GM12878 (cell line): ENCODE measurements around the gene VAC14. TPM values are rescaled to one million over a fixed set of nuclear protein-coding genes. Genes with fewer than 3 reads are reported as not detected.

Experiments used
- ATAC-seq: fragments of 200-7000 bp; cut with Tn5 transposase; 3 replicates; pipeline ENCODE4 v1.9.1; 2020; ENCODE audit warnings: mild to moderate bottlenecking, moderate library complexity
- BruUV-seq: library from RNA; stranded (reverse); fragments of 400-500 nt; replicated peaks from 2 replicates; lab custom pipeline; 2021; lab: Mats Ljungman, UMichigan
- CTCF ChIA-PET: fragments of 300-600 bp; sonication (Branson Sonifier 250); formaldehyde crosslinking; extraction: SDS; loops from one replicate; lab custom pipeline; 2021; ENCODE audit warnings: inconsistent platforms; lab: Yijun Ruan, JAX
- POLR2A ChIA-PET: fragments of 350-600 bp; formaldehyde crosslinking; extraction: SDS; loops from one replicate; lab custom pipeline; 2021; ENCODE audit warnings: inconsistent platforms; lab: Charles Lee
- RAD21 ChIA-PET: fragments of 300-600 bp; sonication (Branson Sonifier 250); formaldehyde crosslinking; loops from one replicate; lab custom pipeline; 2023; ENCODE audit warnings: antibody characterized with exemption; ENCODE audit not compliant: unreplicated experiment; lab: Charles Lee
- SMC1A ChIA-PET: fragments of 300-600 bp; sonication (Branson Sonifier 250); formaldehyde crosslinking; loops from one replicate; lab custom pipeline; 2023; ENCODE audit not compliant: unreplicated experiment, uncharacterized antibody; lab: Charles Lee
- DNase-seq: peaks from one replicate; pipeline ENCODE4 v3.0.0-alpha.2; 2011; ENCODE audit warnings: low read depth, low spot score
- FAIRE-seq: peaks from 3 replicates; lab custom pipeline; 2011; peaks lifted over from hg19 to GRCh38; lab: Jason Lieb, UNC
- H2AFZ ChIP-seq: 2 replicates; pipeline ENCODE4 v1.6.0; 2011; ENCODE audit warnings: low read depth, low read length, control low read depth; ENCODE audit not compliant: control insufficient read depth
- H3K27ac ChIP-seq: 2 replicates; pipeline ENCODE4 v1.5.1; 2011; ENCODE audit warnings: control low read depth; ENCODE audit not compliant: control insufficient read depth, insufficient read depth
- H3K27me3 ChIP-seq, 2 experiments: replicated peaks in 1 of 2; 2 replicates each; pipeline versions ENCODE4 v1.6.0 to v1.6.1; 2011; ENCODE audit warnings: low read length in 1 of 2; ENCODE audit not compliant: control insufficient read depth in 2 of 2, insufficient read depth in 2 of 2
- H3K36me3 ChIP-seq, 2 experiments: 2 replicates each; pipeline ENCODE4 v1.5.1; 2011; ENCODE audit warnings: low read length in 1 of 2; ENCODE audit not compliant: control insufficient read depth in 2 of 2, insufficient read depth in 2 of 2
- H3K4me1 ChIP-seq: 2 replicates; pipeline ENCODE4 v1.6.1; 2011; ENCODE audit warnings: mild to moderate bottlenecking, low read length, moderate library complexity, mixed read lengths; ENCODE audit not compliant: control insufficient read depth, insufficient read depth
- H3K4me2 ChIP-seq: 2 replicates; pipeline ENCODE4 v1.6.0; 2011; ENCODE audit warnings: control low read depth; ENCODE audit not compliant: control insufficient read depth, insufficient read depth
- H3K4me3 ChIP-seq: fragments of 200-600 bp; sonication (generic); 2 replicates; pipeline ENCODE4 v1.5.1; 2016
- H3K79me2 ChIP-seq: 2 replicates; pipeline ENCODE4 v1.6.0; 2011; ENCODE audit warnings: low read length; ENCODE audit not compliant: control insufficient read depth, insufficient read depth
- H3K9ac ChIP-seq: 2 replicates; pipeline ENCODE4 v1.8.0; 2011; ENCODE audit warnings: low read length, control low read depth, mixed read lengths; ENCODE audit not compliant: control insufficient read depth, insufficient read depth
- H3K9me3 ChIP-seq: replicated peaks from 3 replicates; pipeline ENCODE4 v1.5.1; 2011; ENCODE audit warnings: mild to moderate bottlenecking, low read length; ENCODE audit not compliant: control insufficient read depth, insufficient read depth
- H4K20me1 ChIP-seq: 2 replicates; pipeline ENCODE4 v1.6.0; 2011; ENCODE audit not compliant: control insufficient read depth, insufficient read depth
- ASH2L ChIP-seq: fragments of 300-600, 200-600 bp; sonication (generic); IDR thresholded peaks from 2 replicates; pipeline ENCODE4 v1.6.1; 2017; ENCODE audit warnings: low read depth, mild to moderate bottlenecking, borderline replicate concordance
- BCLAF1 ChIP-seq: fragments of 450-650 bp; IDR thresholded peaks from 2 replicates; pipeline ENCODE4 v1.6.1; 2017; ENCODE audit warnings: antibody characterized with exemption, mild to moderate bottlenecking, moderate library complexity
- E2F8 ChIP-seq: fragments of 450-650 bp; IDR thresholded peaks from 2 replicates; pipeline ENCODE4 v1.6.1; 2018; ENCODE audit warnings: mild to moderate bottlenecking, low read depth, moderate library complexity; ENCODE audit not compliant: partially characterized antibody
- ESRRA ChIP-seq: IDR thresholded peaks from 2 replicates; pipeline ENCODE4 v1.6.1; 2012; ENCODE audit warnings: mild to moderate bottlenecking, low read length, improper control_type of control experiment
- LARP7 ChIP-seq: fragments of 450-650 bp; IDR thresholded peaks from 2 replicates; pipeline ENCODE4 v1.6.1; 2017; ENCODE audit warnings: mild to moderate bottlenecking
- NFIC ChIP-seq: IDR thresholded peaks from 2 replicates; pipeline ENCODE4 v1.6.1; 2012; ENCODE audit warnings: low read depth, mild to moderate bottlenecking, inconsistent platforms, low read length, moderate library complexity
- PAX8 ChIP-seq: fragments of 450-650 bp; IDR thresholded peaks from 2 replicates; pipeline ENCODE4 v1.6.1; 2017; ENCODE audit warnings: mild to moderate bottlenecking, moderate library complexity
- PML ChIP-seq: IDR thresholded peaks from 2 replicates; pipeline ENCODE4 v1.6.1; 2012; ENCODE audit warnings: low read length, inconsistent platforms
- RAD51 ChIP-seq: fragments of 450-650 bp; IDR thresholded peaks from 2 replicates; pipeline ENCODE4 v1.6.1; 2016; ENCODE audit warnings: moderate library complexity, mild to moderate bottlenecking, inconsistent platforms
- SMAD1 ChIP-seq: fragments of 450-650 bp; IDR thresholded peaks from 2 replicates; pipeline ENCODE4 v1.6.1; 2018; ENCODE audit warnings: mild to moderate bottlenecking, low read depth; ENCODE audit not compliant: partially characterized antibody
- SPI1 ChIP-seq: IDR thresholded peaks from 2 replicates; pipeline ENCODE4 v1.6.1; 2011; ENCODE audit warnings: low read depth, mild to moderate bottlenecking, low read length, moderate library complexity, borderline replicate concordance; ENCODE audit not compliant: insufficient read depth
- SUPT20H ChIP-seq: IDR thresholded peaks from 2 replicates; pipeline ENCODE4 v1.6.1; 2011; ENCODE audit warnings: low read depth, mild to moderate bottlenecking, low read length, moderate library complexity, borderline replicate concordance; ENCODE audit not compliant: control insufficient read depth
- WGBS: methylation state at CpG from one replicate; pipeline ENCODE4 v1.1.6; 2016; ENCODE audit warnings: low lambda C conversion rate; ENCODE audit not compliant: insufficient replicate concordance, insufficient coverage; ENCODE audit errors: missing lambda C conversion rate; 5-methylcytosine and 5-hydroxymethylcytosine counted together
- in situ Hi-C: fragments of 300-500 bp; cut with MboI; formaldehyde crosslinking; loops from 9 replicates; pipeline ENCODE4 v1.14.3; 2018; ENCODE audit warnings: mixed read lengths
- intact Hi-C: fragments of 100-400 bp; cut with micrococcal nuclease; formaldehyde crosslinking; loops from one replicate; pipeline ENCODE4 v1.14.2; 2022; ENCODE audit not compliant: unreplicated experiment
- polyA plus RNA-seq, 11 experiments: library from polyadenylated mRNA; depleted of rRNA in 4 of 11; unstranded in 6 of 11; stranded (reverse) in 5 of 11; fragments of >200 nt; fragmentation: Nextera tagmentation in 4 of 11; fragmentation: Illumina TruSeq in 1 of 11; extraction: Ambion mirVana in 4 of 11; extraction: Trizol in 1 of 11; gene quantifications; 1 replicate in 1 of 11; 2 replicates in 10 of 11; pipeline versions ENCODE4 v1.2.1 to v1.2.3, GENCODE V29; 2011 to 2016; ENCODE audit warnings: inconsistent platforms in 2 of 11, missing spikeins in 2 of 11, low read depth in 1 of 11
- total RNA-seq, 4 experiments: library from RNA; depleted of rRNA in 3 of 4; stranded (reverse); fragments of >200 nt in 3 of 4; fragmentation: Illumina TruSeq in 1 of 4; extraction: Trizol in 1 of 4; gene quantifications; 2 replicates each; pipeline versions ENCODE4 v1.2.1 to v1.2.3, GENCODE V29; 2013 to 2021
- TF ChIP-seq, protein P1 (sequence below): IDR thresholded peaks from 2 replicates; pipeline ENCODE4 v1.6.1; 2011; ENCODE audit warnings: mild to moderate bottlenecking, low read depth, low read length, moderate library complexity; ENCODE audit not compliant: insufficient replicate concordance

VAC14 gene
- total and polyA plus RNA-seq, 10 of the 15 experiments (the other 5 are each of a cell fraction or from before 2014, with no cell fraction given): 1.3 to 45.5 (median 25.5) TPM

DNA sequence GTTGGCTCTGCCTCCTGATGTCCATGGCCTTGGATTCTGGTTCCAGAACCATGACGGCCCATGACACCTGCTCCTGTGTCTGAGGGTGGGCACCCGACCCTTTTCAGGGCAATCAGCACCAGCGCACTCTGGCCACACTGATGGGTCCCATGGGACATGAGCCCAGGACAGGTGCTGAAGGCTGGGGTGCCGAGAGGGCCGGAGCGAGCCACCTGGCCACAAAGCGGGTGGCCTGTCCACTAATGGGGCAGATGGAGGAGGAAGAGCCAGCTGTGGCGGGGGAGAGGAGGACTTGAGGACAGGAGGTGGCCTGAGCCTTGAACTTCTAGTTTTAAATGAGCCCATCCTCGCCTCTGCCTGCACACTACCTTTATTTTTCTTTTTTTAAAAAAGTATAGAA lies 83.9 kb downstream of the VAC14 start:
- RAD21 ChIA-PET: no interaction called here
- H3K4me1 ChIP-seq: no peaks in the 10 kb centered on the region
- H3K79me2 ChIP-seq: no peaks in the 10 kb centered on the region
- DNase-seq (no peak), ATAC-seq (no peak), FAIRE-seq (no peak)
- 95% methylated on average over 9 of the region's 9 CpGs for WGBS
- SMC1A ChIA-PET: no interaction called here
- no peak overlapping the region for H2AFZ ChIP-seq
- H3K9me3 ChIP-seq: no peaks in the 10 kb centered on the region
- no peak overlapping the region for H3K4me3 ChIP-seq
- H3K4me2 ChIP-seq: no peak overlapping the region
- CTCF ChIA-PET: no interaction called here
- TF ChIP-seq LARP7 (no peak), SPI1 (no peak), ASH2L (no peak), E2F8 (no peak), PAX8 (no peak), RAD51 (no peak), PML (no peak), NFIC (no peak), SMAD1 (no peak), BCLAF1 (no peak), SUPT20H (no peak), ESRRA (no peak)
- TF ChIP-seq, protein P1, sequence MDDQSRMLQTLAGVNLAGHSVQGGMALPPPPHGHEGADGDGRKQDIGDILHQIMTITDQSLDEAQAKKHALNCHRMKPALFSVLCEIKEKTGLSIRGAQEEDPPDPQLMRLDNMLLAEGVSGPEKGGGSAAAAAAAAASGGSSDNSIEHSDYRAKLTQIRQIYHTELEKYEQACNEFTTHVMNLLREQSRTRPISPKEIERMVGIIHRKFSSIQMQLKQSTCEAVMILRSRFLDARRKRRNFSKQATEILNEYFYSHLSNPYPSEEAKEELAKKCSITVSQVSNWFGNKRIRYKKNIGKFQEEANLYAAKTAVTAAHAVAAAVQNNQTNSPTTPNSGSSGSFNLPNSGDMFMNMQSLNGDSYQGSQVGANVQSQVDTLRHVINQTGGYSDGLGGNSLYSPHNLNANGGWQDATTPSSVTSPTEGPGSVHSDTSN: no peak
- no TSS peak for BruUV-seq
- intact Hi-C loops: no loop called here
- H4K20me1 ChIP-seq: no peaks in the 10 kb centered on the region
- in situ Hi-C loops: no loop called here
- H3K27ac ChIP-seq: no peak overlapping the region
- H3K36me3 ChIP-seq: no peaks in the 10 kb centered on the region; a peak in 2 of 4 replicates
- no peaks in the 10 kb centered on the region for H3K27me3 ChIP-seq
- POLR2A ChIA-PET: no interaction called here
- H3K9ac ChIP-seq: no peak overlapping the region
